ENCODE data around the gene SEPTIN1.
A peak's percentile ranks its signal among the peaks of the same experiment; 100 is the strongest.

The SEPTIN1 gene

GRCh38 chr16:30382111-30382881 lies at the start of gene SEPTIN1:
Gene SEPTIN1, minus strand, starts transcription at chr16:30382561. Its CDS starts 19 bp downstream, at chr16:30382542.
- peak in 1 of 10 donors; percentile 35 for DNase-seq
- intact Hi-C loops (cut with DNase I), result no loop called here

- DNase-seq, result no peak
- intact Hi-C loops (cut with DNase I), result no loop called here
Measured at GRCh38 chr16:30430428-30430970, 48.1 kb upstream of the SEPTIN1 start.

GRCh38 chr16:30429678-30430427 lies 47.5 kb upstream of the SEPTIN1 start, which contains the start of gene DCTPP1:
Gene DCTPP1, minus strand, starts transcription at chr16:30430030. Its CDS starts 50 bp downstream, at chr16:30429980.
- DNase-seq, result peak; percentile 87 to 99 (median 94)
- intact Hi-C loops (cut with DNase I), result no loop called here

- intact Hi-C loops (cut with DNase I), result no loop called here
- no peak for DNase-seq
Measured at GRCh38 chr16:30429418-30429677, 47.0 kb upstream of the SEPTIN1 start.

GRCh38 chr16:30428055-30428454 lies 45.7 kb upstream of the SEPTIN1 start:
- intact Hi-C loops (cut with DNase I), result no loop called here
- no peak for DNase-seq

GRCh38 chr16:30421010-30421409 lies 38.6 kb upstream of the SEPTIN1 start:
- DNase-seq, result no peak
- intact Hi-C loops (cut with DNase I), result no loop called here

- intact Hi-C loops (cut with DNase I), result no loop called here
- DNase-seq, result peak in 3 of 10 donors; percentile 32 to 92 (median 73)
Measured at GRCh38 chr16:30418350-30419181, 36.2 kb upstream of the SEPTIN1 start.

- DNase-seq, result peak; percentile 60 to 97 (median 73)
- intact Hi-C loops (cut with DNase I), result no loop called here
Measured at GRCh38 chr16:30417529-30418349, 35.4 kb upstream of the SEPTIN1 start.

- no peak for DNase-seq
Measured at GRCh38 chr16:30416624-30417528, 34.5 kb upstream of the SEPTIN1 start.

GRCh38 chr16:30416047-30416603 lies 33.8 kb upstream of the SEPTIN1 start:
- intact Hi-C loops (cut with DNase I), result no loop called here
- no peak for DNase-seq

More at GRCh38 chr16:30416624-30417528, 34.5 kb upstream of the SEPTIN1 start:
- intact Hi-C loops (cut with DNase I), result no loop called here

- intact Hi-C loops (cut with DNase I), result no loop called here
- no peak for DNase-seq
Measured at GRCh38 chr16:30414159-30414558, 31.8 kb upstream of the SEPTIN1 start.

- intact Hi-C loops (cut with DNase I), result no loop called here
- DNase-seq, result no peak
Measured at GRCh38 chr16:30413112-30413806, 30.9 kb upstream of the SEPTIN1 start.

- intact Hi-C loops (cut with DNase I), result loop anchor here (2.0 to 5.0 kb wide), 2 partner anchors 19 to 42 kb away; no protein-coding TSS in a partner anchor
- peak; percentile 83 to 98 (median 94) for DNase-seq
Measured at GRCh38 chr16:30409125-30410060, 27.0 kb upstream of the SEPTIN1 start.

- intact Hi-C loops (cut with DNase I), result loop anchor here (1.0 to 5.0 kb wide), 2 partner anchors 13 to 41 kb away; partner anchors contain the start of gene ZNF48
- peak in 2 of 10 donors; percentile 30 to 85 for DNase-seq
Measured at GRCh38 chr16:30407804-30408534, 25.6 kb upstream of the SEPTIN1 start.

GRCh38 chr16:30407102-30407803 lies 24.9 kb upstream of the SEPTIN1 start, which contains the start of gene ZNF771:
Gene ZNF771, plus strand, starts transcription at chr16:30407606. Its CDS starts 448 bp downstream, at chr16:30408054.
- intact Hi-C loops (cut with DNase I), result loop anchor here (1.0 to 5.0 kb wide), 2 partner anchors 12 to 40 kb away; partner anchors contain the start of gene ZNF48
- DNase-seq, result peak; percentile 89 to 99 (median 94)

Measured in posterior cingulate gyrus (tissue), 11 donors.